Measurements from ENCODE around the gene SEMA7A. TPM values are rescaled to one million over a fixed set of nuclear protein-coding genes. Genes with fewer than 3 reads are reported as not detected.

The SEMA7A gene
- total and polyA plus RNA-seq, 9 of the 15 experiments (the other 6 are each of a cell fraction or from before 2014, with no cell fraction given): 0.04 to 8.2 (median 5.4) TPM; not detected in 1

- TF ChIP-seq RREB1 (CRISPR knock-in tag; IDR thresholded peaks at IDR 0.05): peak; percentile 61; the same call in 1 of the 2 replicates
- TF ChIP-seq ARID1B (IDR thresholded peaks at IDR 0.05): no peak
- no peak for TF ChIP-seq BCOR (IDR thresholded peaks at IDR 0.05)
- TF ChIP-seq SP2 (IDR thresholded peaks at IDR 0.05; ENCODE audit: extremely low read depth, low read depth, low read length, poor library complexity, severe bottlenecking): no peak
- TF ChIP-seq ELF2 (CRISPR knock-in tag; IDR thresholded peaks at IDR 0.05): 0 out of 2 replicates have a peak, but pooled peaks have one; percentile 51
- no peak for TF ChIP-seq ZNF324 (CRISPR knock-in tag; IDR thresholded peaks at IDR 0.05)
- no peak for TF ChIP-seq RBM34 (IDR thresholded peaks at IDR 0.05; ENCODE audit: borderline replicate concordance, insufficient read depth, low read length)
- TF ChIP-seq ZNF644 (tag; IDR thresholded peaks at IDR 0.05; ENCODE audit: low read depth): no peak
These were observed 51.5 kb downstream of the SEMA7A start (continued) for GRCh38 chr15:74382004-74382816.

Data from K562 (cell line).